ENCODE data around the gene FAM162B.
"Not testable (repeated sequence)": the region's sequence is repeated elsewhere in the genome, so short reads cannot be mapped to it uniquely, and the experiment has no call there.

Gene FAM162B

GRCh38 chr6:116764961-116765841 is at the start of gene FAM162B:
Gene FAM162B (minus strand): TSS chr6:116765719. CDS start chr6:116765576, 143 bp downstream.
- peak; percentile 19 for DNase-seq

DNA sequence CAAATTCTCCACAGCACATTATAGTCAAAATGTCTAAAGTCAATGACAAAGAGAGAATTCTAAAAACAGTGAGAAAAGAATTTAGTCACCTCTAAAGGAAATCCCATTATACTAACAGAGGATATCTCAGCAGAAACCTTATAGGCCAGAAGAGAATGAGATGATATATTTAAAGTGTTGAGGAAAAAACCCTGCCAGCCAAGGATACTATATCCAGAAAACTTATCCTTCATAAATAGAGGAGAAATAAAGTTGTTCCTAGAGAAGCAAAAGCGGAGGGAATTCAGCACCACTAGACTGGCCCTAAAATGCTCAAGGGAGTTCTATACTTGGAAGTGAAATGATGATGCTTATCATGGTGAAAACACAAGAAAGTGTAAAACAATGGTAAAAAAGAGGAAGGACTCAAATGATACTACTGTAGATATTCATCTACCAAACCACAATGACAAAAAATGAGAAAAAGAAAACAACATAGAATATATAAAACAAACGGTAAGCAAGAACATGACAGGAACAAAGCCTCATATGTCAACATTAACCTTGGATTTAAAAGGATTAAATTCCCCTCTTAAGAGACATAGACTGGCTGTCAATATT is 46.6 kb upstream of the FAM162B start:
- DNase-seq = no peak

- DNase-seq = no peak
Observed at GRCh38 chr6:116801971-116802370, 36.5 kb upstream of the FAM162B start.

GRCh38 chr6:116799945-116800344 is 34.4 kb upstream of the FAM162B start:
- no peak for DNase-seq

GRCh38 chr6:116797585-116797984 is 32.1 kb upstream of the FAM162B start:
- no peak for DNase-seq

DNA sequence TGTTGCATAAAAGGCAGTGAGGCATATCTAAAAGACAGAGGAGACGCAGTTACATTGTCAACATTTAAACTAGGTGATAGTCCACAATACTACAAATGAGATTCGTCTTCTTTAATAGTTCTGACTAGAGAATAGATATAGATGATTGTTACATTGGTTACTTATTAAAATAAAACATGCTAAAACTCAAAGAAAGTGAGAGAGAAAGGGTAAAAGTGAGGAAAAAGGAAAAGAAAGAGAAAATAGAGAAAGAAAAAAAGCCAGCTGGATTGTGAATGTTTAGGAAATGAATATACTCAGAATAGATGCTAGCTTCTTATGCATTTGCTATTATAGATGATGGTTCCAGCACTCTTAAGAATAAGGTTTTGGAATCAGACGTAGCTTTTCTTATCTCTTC is 27.7 kb upstream of the FAM162B start:
- no peak for DNase-seq

DNA sequence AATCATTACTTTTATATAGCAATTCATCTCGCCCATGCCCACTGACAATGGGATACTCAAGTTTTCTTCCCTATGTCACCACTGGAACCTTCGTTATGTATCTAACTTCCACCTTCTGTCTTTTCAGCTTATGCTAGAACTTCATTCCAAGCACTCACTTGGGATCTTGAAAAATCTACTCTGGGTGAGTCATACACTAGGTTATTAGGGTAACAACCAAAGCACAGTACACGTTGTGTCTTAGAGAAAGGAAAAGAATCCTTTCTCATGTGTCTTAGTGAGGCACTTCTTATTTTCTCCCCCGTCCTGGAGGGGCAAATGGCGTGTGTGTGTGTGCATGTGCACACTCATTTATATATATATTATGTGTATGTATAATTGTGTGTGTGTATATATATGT is 18.3 kb upstream of the FAM162B start:
- no peak for DNase-seq

GRCh38 chr6:116779573-116780164 is 14.2 kb upstream of the FAM162B start:
- DNase-seq = no peak

GRCh38 chr6:116773886-116774285 is 8.4 kb upstream of the FAM162B start:
- DNase-seq = no peak

DNA sequence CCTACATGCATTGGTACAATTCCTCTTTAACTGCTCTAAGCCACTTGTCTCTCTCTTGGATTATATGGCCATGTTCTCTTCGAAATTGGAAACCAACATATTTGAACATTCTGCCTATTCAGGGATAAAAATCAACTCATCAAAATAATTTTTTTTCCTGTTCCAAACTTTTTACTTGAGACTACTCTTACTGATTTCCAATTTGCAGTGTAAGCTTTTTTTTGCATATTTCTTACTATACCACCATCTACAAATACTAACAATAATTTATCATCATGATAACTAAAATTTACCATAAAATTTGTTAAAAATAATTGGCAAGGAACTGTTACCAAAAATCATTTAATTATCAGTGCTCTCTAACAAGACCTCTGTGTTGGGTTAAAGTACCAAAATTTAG is 6.9 kb upstream of the FAM162B start:
- DNase-seq = no peak

GRCh38 chr6:116767715-116768114 is 2.2 kb upstream of the FAM162B start:
- DNase-seq = no peak

- DNase-seq = no peak
Observed at GRCh38 chr6:116766506-116767176, 1.1 kb upstream of the FAM162B start.

DNA sequence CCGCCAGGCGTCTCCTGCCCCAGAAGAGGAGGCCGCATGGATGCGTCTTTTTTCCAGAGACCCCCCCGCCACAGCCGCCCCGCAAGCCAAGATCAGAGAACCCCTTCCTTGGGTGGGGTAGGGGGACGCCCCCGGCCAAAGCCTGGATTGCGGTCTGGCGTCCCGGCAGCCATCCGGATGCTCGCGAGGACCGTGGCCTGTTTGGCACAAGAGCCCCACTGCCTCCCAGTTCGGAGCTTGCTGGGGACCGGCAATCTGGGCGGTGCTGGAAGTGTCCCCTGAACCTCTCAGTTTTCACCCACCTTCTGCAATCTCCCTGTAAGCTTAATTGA is 924 bp downstream of the FAM162B start:
- no peak for DNase-seq

GRCh38 chr6:116763906-116764628 is 1.5 kb downstream of the FAM162B start:
- no peak for DNase-seq

GRCh38 chr6:116763048-116763447 is 2.5 kb downstream of the FAM162B start:
- DNase-seq = no peak

DNA sequence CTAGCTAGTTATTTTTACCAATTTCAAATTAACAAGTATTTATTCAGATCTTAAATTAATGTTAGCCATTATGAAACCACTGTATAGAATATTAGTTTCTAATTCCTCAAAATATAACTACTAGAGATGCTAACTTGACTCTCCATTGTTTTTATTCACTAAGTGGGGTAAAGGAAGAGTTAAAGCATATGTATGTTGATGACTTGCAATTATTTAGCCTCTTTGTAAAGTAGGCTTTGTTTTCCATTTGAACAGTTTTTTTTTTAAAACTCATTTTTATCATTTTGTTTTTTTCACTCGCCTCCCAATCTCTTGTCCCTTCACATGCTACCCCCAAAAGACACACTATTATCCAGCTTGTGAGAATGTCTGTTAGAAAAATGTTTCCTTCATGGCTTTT is 3.3 kb downstream of the FAM162B start:
- DNase-seq = no peak

GRCh38 chr6:116761779-116762178 is 3.7 kb downstream of the FAM162B start:
- no peak for DNase-seq

- no peak for DNase-seq
Observed at GRCh38 chr6:116745176-116745575, 20.3 kb downstream of the FAM162B start.

- DNase-seq = no peak
Observed at GRCh38 chr6:116741571-116741970, 23.9 kb downstream of the FAM162B start.

DNA sequence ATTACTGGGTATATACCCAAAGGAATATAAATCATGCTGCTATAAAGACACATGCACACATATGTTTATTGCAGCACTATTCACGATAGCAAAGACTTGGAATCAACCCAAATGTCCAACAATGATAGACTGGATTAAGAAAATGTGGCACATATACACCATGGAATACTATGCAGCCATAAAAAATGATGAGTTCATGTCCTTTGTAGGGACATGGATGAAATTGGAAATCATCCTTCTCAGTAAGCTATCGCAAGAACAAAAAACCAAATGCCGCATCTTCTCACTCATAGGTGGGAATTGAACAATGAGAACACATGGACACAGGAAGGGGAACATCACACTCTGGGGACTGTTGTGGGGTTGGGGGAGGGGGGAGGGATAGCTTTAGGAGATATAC is 25.0 kb downstream of the FAM162B start:
- DNase-seq = not testable (repeated sequence)

GRCh38 chr6:116737004-116737403 is 28.5 kb downstream of the FAM162B start:
- DNase-seq = no peak

DNA sequence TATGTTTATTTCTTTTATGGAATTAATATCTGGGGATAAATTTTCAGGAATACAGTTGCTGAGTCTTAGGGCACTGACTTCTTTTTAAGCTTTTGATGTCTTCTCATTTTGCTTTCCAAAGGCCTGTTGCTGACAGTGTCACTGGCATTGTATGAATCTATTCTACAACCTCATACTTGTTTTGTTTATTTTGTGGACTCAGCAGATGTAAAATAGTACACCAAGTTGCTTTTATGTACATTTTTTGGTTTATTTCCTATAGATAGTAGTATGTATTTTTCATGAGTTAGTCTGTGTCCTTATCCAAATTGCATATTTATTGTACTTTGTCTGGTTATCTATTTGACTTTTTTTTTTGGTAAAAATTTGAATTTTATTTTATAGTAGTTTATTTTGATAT is 35.0 kb downstream of the FAM162B start:
- DNase-seq = no peak

GRCh38 chr6:116726947-116727346 is 38.6 kb downstream of the FAM162B start:
- no peak for DNase-seq

Measured in stimulated activated CD4-positive, alpha-beta T cell treated with anti-CD3 and anti-CD28 coated beads, Interleukin-15, amount 100 ng/mL, for 24 hours (primary cell).